Activated B cell treated with CpG ODN at 0.5 μM for 24 hours (primary cell): ENCODE results near the gene GRHL1. TPM values are rescaled to one million over a fixed set of nuclear protein-coding genes. Genes with fewer than 3 reads are reported as not detected.

Experiments used
- ATAC-seq: fragments of 200-7000 bp; cut with Tn5 transposase; one replicate; pipeline ENCODE4 v1.10.0; 2021; ENCODE audit warnings: low read depth, mild to moderate bottlenecking, moderate library complexity
- CTCF ChIA-PET: fragments of 350-600 bp; sonication (Branson Sonifier 250); formaldehyde crosslinking; loops from one replicate; lab custom pipeline; 2021; ENCODE audit warnings: antibody characterized with exemption; lab: Charles Lee
- POLR2A ChIA-PET: fragments of 350-600 bp; sonication (Branson Sonifier 250); formaldehyde crosslinking; loops from one replicate; lab custom pipeline; 2021; ENCODE audit warnings: antibody characterized with exemption; lab: Charles Lee
- DNase-seq: peaks from one replicate; pipeline ENCODE4 v3.0.0; 2022
- H3K27ac Mint-ChIP-seq: one replicate; pipeline ENCODE4 v1.8.0; 2020; ENCODE audit warnings: mixed read lengths
- H3K27me3 Mint-ChIP-seq: one replicate; pipeline ENCODE4 v1.8.0; 2021; ENCODE audit warnings: mixed read lengths
- H3K36me3 Mint-ChIP-seq: one replicate; pipeline ENCODE4 v1.8.0; 2021; ENCODE audit warnings: low read depth, mixed read lengths
- H3K4me1 Mint-ChIP-seq: one replicate; pipeline ENCODE4 v1.8.0; 2021; ENCODE audit warnings: mixed read lengths
- H3K4me3 Mint-ChIP-seq: one replicate; pipeline ENCODE4 v1.8.0; 2020; ENCODE audit warnings: mild to moderate bottlenecking, mixed read lengths
- H3K9me3 Mint-ChIP-seq: one replicate; pipeline ENCODE4 v1.8.0; 2020; ENCODE audit warnings: mixed read lengths
- CTCF ChIP-seq: fragments of 200-600 bp; IDR thresholded peaks from one replicate; pipeline ENCODE4 v1.8.0; 2022; ENCODE audit warnings: antibody characterized with exemption, mild to moderate bottlenecking
- intact Hi-C: fragments of 100-400 bp; cut with micrococcal nuclease; formaldehyde crosslinking; loops from one replicate; pipeline ENCODE4 v1.15.1; 2024
- total RNA-seq: library from RNA; stranded (reverse); gene quantifications from 2 replicates; pipeline ENCODE4 v1.2.3, GENCODE V29; 2022

Gene GRHL1
- total RNA-seq, 1 donor from 2014 or later = 0.95 TPM

DNA sequence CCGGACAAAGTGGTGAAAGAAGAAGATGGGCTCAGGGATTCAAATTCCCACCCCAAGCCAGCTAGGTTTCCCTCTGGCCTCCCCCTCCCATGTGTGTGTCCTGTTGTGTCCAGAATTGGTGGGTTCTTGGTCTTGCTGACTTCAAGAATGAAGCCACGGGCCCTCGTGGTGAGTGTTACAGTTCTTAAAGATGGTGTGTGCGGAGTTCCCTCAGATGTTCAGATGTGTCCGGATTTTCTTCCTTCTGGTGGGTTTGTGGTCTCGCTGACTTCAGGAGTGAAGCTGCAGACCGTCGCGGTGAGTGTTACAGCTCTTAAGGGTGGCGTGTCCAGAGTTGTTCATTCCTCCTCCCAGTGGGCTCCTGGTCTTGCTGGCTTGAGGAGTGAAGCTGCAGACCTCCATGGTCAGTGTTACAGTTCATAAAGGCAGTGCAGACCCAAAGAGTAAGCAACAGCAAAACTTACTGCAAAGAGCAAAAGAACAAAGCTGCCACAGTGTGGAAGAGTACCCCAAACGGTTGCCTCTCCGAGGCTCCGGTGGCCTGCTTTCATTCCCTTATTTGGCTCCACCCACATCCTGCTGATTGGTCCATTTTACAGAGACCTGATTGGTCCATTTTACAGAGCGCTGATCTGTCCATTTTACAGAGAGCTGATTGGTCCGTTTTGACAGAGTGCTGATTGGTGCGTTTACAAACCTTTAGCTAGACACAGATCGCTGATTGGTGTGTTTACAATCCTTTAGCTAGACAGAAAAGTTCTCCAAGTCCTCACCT is 54.2 kb downstream of the GRHL1 start:
- no peak for DNase-seq
- H3K4me3 Mint-ChIP-seq = no peak overlapping the region
- no peaks in the 10 kb centered on the region for H3K27me3 Mint-ChIP-seq
- TF ChIP-seq CTCF = no peak
- no peak overlapping the region for H3K27ac Mint-ChIP-seq
- CTCF ChIA-PET = interaction anchor here (1.6 kb wide), 1 partner anchor 21 kb away, joined by 3 read pairs; no protein-coding TSS in a partner anchor
- H3K4me1 Mint-ChIP-seq = no peaks in the 10 kb centered on the region
- no peak for ATAC-seq
- POLR2A ChIA-PET = no interaction called here
- intact Hi-C loops = no loop called here
- no peaks in the 10 kb centered on the region for H3K9me3 Mint-ChIP-seq
- no peaks in the 10 kb centered on the region for H3K36me3 Mint-ChIP-seq

DNA sequence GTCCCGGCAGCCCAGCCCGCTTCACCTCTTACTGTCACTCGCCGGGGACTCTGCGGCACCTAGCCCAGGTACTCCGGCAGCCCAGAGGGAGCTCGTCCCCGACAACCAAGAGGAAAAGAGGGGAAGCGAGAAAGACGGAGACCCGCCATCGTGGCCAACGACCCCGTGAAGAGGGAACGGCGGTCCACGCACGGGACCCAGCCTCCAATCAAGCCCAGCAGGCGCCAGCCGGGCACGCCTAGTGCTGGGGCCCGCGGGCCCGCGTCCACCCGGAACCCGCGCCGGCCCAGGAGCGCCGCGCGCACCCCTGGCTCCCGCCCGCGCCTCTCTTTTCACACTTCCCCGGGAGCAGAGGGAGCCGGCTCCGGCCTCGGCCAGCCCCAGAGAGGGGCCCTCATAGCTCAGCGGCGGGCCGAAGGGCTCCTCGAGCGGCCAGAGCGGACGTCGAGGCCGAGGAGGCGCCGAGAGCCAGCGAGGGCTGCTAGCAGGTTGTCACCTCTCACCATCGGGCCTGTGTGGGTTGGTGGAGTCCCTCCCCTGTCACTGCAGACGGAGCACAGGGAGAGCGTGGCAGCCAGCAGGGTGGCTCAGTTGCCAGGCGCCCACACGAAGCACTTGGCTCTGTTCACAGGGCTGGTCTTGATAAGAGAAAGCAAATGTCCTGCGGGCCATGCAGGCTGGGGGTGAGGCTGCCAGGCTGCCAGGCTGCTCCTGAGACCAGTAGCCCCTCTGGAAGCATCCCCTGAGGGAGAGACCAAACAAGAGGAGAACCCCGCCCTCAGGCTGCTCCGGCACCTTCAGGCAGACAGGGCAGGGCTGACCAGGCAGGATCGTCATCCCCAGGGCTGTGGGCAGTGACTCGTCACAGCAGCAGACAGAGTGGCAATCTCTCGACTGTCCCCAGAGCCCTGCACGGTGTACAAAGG is 55.0 kb downstream of the GRHL1 start:
- H3K9me3 Mint-ChIP-seq = no peaks in the 10 kb centered on the region
- no peaks in the 10 kb centered on the region for H3K4me1 Mint-ChIP-seq
- H3K27ac Mint-ChIP-seq = no peak overlapping the region
- TF ChIP-seq CTCF = no peak
- intact Hi-C loops = no loop called here
- no peaks in the 10 kb centered on the region for H3K27me3 Mint-ChIP-seq
- ATAC-seq = no peak
- H3K4me3 Mint-ChIP-seq = no peak overlapping the region
- no peaks in the 10 kb centered on the region for H3K36me3 Mint-ChIP-seq
- POLR2A ChIA-PET = no interaction called here
- no peak for DNase-seq
- CTCF ChIA-PET = interaction anchor here (1.6 kb wide), 1 partner anchor 22 kb away, joined by 3 read pairs; no protein-coding TSS in a partner anchor

GRCh38 chr2:10007435-10007834 is 55.9 kb downstream of the GRHL1 start:
- POLR2A ChIA-PET = no interaction called here
- no peaks in the 10 kb centered on the region for H3K4me1 Mint-ChIP-seq
- H3K27me3 Mint-ChIP-seq = no peaks in the 10 kb centered on the region
- H3K9me3 Mint-ChIP-seq = no peaks in the 10 kb centered on the region
- DNase-seq (no peak), ATAC-seq (no peak)
- no peaks in the 10 kb centered on the region for H3K36me3 Mint-ChIP-seq
- TF ChIP-seq CTCF = no peak
- no peak overlapping the region for H3K27ac Mint-ChIP-seq
- H3K4me3 Mint-ChIP-seq = no peak overlapping the region
- CTCF ChIA-PET = no interaction called here
- intact Hi-C loops = no loop called here

GRCh38 chr2:10007921-10008808 is 56.7 kb downstream of the GRHL1 start:
- H3K27me3 Mint-ChIP-seq = no peaks in the 10 kb centered on the region
- no peaks in the 10 kb centered on the region for H3K9me3 Mint-ChIP-seq
- no peak for TF ChIP-seq CTCF
- ChIA-PET POLR2A (no interaction called here), CTCF (interaction anchor here (1.3 kb wide), 1 partner anchor 15 kb away, joined by 3 read pairs; no protein-coding TSS in a partner anchor)
- no peak for ATAC-seq
- H3K36me3 Mint-ChIP-seq = no peaks in the 10 kb centered on the region
- intact Hi-C loops = no loop called here
- no peak overlapping the region for H3K27ac Mint-ChIP-seq
- no peak overlapping the region for H3K4me3 Mint-ChIP-seq
- H3K4me1 Mint-ChIP-seq = no peaks in the 10 kb centered on the region
- DNase-seq = no peak
